GM21390 (cell line): ENCODE data around the gene CREB3L2.
"Not testable (repeated sequence)": the region's sequence is repeated elsewhere in the genome, so short reads cannot be mapped to it uniquely, and the experiment has no call there.

ENCODE experiments used
- ATAC-seq: cut with Tn5 transposase; IDR thresholded peaks from one replicate; pipeline ENCODE4 v1.9.1; 2021; ENCODE audit not compliant: unreplicated experiment

CREB3L2 gene

GRCh38 chr7:138014686-138015085, 12.8 kb upstream of the CREB3L2 start:
- ATAC-seq, result no peak

DNA sequence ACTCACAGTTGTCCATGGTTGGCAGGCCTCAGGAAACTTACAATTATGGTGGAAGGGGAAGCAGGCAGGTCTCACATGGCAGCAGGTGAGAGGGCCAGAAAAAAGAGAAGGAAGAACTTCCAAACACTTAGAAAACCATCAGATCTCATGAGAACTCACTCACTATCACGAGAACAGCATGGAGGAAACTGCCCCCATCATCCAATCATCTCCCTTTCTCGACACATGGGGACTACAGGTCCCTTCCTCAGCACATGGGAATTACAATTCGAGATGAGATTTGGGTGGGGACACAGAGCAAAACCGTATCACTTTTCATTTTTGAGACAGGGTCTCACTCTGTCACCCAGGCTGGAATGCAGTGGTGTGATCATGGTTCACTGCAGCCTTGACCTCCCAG, 12.3 kb upstream of the CREB3L2 start:
- ATAC-seq, result not testable (repeated sequence)

DNA sequence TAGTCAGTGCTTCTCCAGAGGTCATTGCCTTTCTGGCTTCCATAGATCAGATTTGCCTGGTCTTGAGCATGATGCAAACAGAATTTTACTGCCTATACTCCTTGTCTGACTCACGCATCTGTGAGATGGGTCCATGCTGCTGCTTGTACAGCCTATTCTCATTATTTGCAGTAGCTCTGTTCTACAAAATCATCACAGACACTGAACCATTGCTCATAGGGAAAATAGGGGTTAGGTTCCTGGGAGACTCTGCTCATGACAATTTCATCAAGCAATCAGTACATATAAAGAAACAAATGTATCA, 7.4 kb upstream of the CREB3L2 start:
- no peak for ATAC-seq

- ATAC-seq, result no peak
These were observed 6.9 kb upstream of the CREB3L2 start for GRCh38 chr7:138008588-138009349.

GRCh38 chr7:138008019-138008587, 6.2 kb upstream of the CREB3L2 start:
- no peak for ATAC-seq

GRCh38 chr7:138006106-138006505, 4.2 kb upstream of the CREB3L2 start:
- no peak for ATAC-seq

GRCh38 chr7:138004936-138005335, 3.0 kb upstream of the CREB3L2 start:
- ATAC-seq, result no peak

- ATAC-seq, result no peak
These were observed 2.2 kb upstream of the CREB3L2 start for GRCh38 chr7:138004046-138004445.

- no peak for ATAC-seq
These were observed 923 bp upstream of the CREB3L2 start for GRCh38 chr7:138002828-138003189.

- ATAC-seq, result peak; percentile 94
These were observed 376 bp upstream of the CREB3L2 start for GRCh38 chr7:138002096-138002827.

DNA sequence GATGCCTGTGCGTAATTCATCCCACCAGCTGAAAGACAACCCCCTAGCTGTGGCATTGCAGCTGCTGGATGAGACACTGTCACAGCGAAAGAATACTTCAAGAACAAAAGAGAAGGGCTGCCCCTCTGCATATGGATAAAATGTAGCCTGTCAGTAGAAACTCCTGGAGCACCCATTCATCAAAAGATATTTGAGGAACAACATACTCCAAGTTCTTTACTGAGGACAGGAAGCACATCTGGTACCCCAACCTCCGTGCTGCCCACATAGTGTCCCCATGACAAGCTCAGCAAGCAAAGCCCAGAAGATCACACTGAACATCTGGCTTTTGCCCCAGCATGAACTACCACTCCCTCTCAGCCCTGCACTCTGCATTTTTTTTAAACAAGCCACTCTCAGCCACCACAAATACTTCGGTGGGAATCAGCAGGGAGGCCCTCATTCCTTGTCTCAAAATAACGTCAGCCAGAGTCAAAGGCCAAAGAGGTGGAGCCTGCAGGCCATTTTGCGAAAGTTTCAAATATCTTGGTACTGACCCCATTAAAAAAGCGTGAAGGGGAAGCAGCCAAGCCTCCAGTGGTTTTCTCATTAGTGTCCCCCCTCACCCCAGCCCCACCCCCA, 1.7 kb downstream of the CREB3L2 start:
- ATAC-seq, result no peak

DNA sequence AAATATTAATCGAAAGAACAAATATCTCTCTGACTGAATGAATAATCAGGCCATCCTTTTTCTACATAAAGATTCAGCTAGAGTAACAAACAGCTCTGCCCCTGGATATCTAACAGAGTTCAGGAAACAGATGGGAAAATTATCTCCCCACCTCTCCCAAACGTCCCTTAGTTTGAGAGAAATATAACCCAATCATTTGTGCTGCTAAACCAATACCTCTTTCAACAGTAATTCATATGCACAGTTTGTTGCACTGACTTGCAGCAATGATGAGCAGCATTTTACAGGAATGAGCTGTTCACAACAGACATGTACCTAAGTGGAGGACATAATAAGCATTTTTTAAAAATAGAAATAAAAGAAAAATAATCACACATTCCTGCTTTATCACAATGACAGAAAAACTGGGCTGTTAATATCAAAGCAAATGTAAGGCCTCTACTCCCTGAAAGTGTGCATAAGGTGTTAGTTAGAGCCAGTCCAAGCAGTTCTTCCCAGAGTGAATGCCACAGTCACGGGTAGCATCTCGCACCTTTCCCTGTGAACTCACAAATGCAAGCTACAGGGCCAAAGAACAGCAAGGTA, 2.3 kb downstream of the CREB3L2 start:
- no peak for ATAC-seq

GRCh38 chr7:137998250-137998649, 3.6 kb downstream of the CREB3L2 start:
- ATAC-seq, result no peak

- no peak for ATAC-seq
These were observed 5.0 kb downstream of the CREB3L2 start for GRCh38 chr7:137996871-137997270.

- ATAC-seq, result no peak
These were observed 5.5 kb downstream of the CREB3L2 start for GRCh38 chr7:137996386-137996851.

GRCh38 chr7:137994216-137994615, 7.7 kb downstream of the CREB3L2 start:
- ATAC-seq, result no peak

- no peak for ATAC-seq
These were observed 8.5 kb downstream of the CREB3L2 start for GRCh38 chr7:137993395-137993743.

GRCh38 chr7:137992550-137993394, 9.1 kb downstream of the CREB3L2 start:
- ATAC-seq, result peak; percentile 43

DNA sequence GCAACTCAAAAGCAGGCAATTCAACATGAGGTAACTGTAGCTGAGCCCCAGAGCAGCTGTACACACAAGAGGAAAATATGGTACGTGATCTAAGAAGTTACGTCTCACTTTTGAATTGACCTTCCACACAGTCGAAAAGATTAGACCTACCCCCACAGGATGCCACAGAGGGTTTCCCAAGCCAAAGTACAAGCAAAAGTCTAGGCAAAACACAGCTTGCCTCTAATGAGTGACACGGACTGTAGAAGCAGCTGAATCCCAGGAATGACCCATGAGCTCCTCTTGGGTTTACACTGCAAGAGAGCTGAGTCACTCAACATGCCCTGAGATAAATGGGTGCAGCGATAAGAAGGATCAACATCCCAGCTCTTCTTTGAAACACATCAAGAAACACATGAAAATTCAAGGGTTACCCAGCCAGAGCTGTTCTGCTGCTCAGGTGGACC, 9.8 kb downstream of the CREB3L2 start:
- ATAC-seq, result no peak

GRCh38 chr7:137990251-137990941, 11.5 kb downstream of the CREB3L2 start:
- ATAC-seq, result no peak
